Fibroblast of villous mesenchyme (primary cell): ENCODE measurements around the gene NAA60. TPM values are rescaled to one million over a fixed set of nuclear protein-coding genes. Genes with fewer than 3 reads are reported as not detected.

Experiments used
- DNase-seq: peaks from one replicate; pipeline ENCODE4 v3.0.0-alpha.2; 2010; ENCODE audit warnings: low read depth
- H3K4me3 ChIP-seq: 2 replicates; pipeline ENCODE4 v1.5.1; 2011; ENCODE audit warnings: low read depth, mild to moderate bottlenecking, low read length
- CTCF ChIP-seq: IDR thresholded peaks from 2 replicates; pipeline ENCODE4 v1.5.1; 2012; ENCODE audit warnings: low read depth, mild to moderate bottlenecking, low read length; ENCODE audit not compliant: insufficient read depth
- total RNA-seq: library from RNA; depleted of rRNA; stranded (reverse); fragments of >200 nt; gene quantifications from 2 replicates; pipeline ENCODE4 v1.2.3, GENCODE V29; 2012

Gene NAA60
- total RNA-seq, 1 donor, result 16.8 TPM

- no peak for TF ChIP-seq CTCF
- no peak for DNase-seq
- H3K4me3 ChIP-seq, result peak overlapping the region; percentile 77
Observed at GRCh38 chr16:3501783-3502400, 58.4 kb downstream of the NAA60 start.

GRCh38 chr16:3503523-3503922 lies 60.0 kb downstream of the NAA60 start:
- no peak for TF ChIP-seq CTCF
- no peak overlapping the region for H3K4me3 ChIP-seq
- no peak for DNase-seq

GRCh38 chr16:3508736-3509135 lies 65.3 kb downstream of the NAA60 start:
- H3K4me3 ChIP-seq, result no peak overlapping the region
- TF ChIP-seq CTCF, result no peak
- no peak for DNase-seq

- H3K4me3 ChIP-seq, result no peak overlapping the region
- DNase-seq, result no peak
- TF ChIP-seq CTCF, result no peak
Observed at GRCh38 chr16:3509470-3509928, 66.0 kb downstream of the NAA60 start.

- no peak for DNase-seq
- H3K4me3 ChIP-seq, result no peak overlapping the region
- no peak for TF ChIP-seq CTCF
Observed at GRCh38 chr16:3510416-3510815, 66.9 kb downstream of the NAA60 start.

GRCh38 chr16:3511286-3512180 lies 68.1 kb downstream of the NAA60 start:
- no peak overlapping the region for H3K4me3 ChIP-seq
- TF ChIP-seq CTCF, result no peak
- no peak for DNase-seq
